HepG2 (cell line): ENCODE results near the gene XPR1. TPM values are rescaled to one million over a fixed set of nuclear protein-coding genes. Genes with fewer than 3 reads are reported as not detected.

Source experiments
- ARID3A ChIP-seq: IDR thresholded peaks from 2 replicates; pipeline ENCODE4 v1.6.1; 2012; ENCODE audit warnings: low read depth, low read length, improper control_type of control experiment
- ARNTL ChIP-seq: sonication (generic); formaldehyde crosslinking; IDR thresholded peaks from 2 replicates; pipeline ENCODE4 v1.4.0; 2020; ENCODE audit warnings: mild to moderate bottlenecking, missing genetic modification reagents
- ASH2L ChIP-seq: fragments of 300-600, 200-600 bp; sonication (generic); IDR thresholded peaks from 2 replicates; pipeline ENCODE4 v1.7.0; 2017; ENCODE audit warnings: low read depth, mild to moderate bottlenecking, moderate library complexity, mixed read lengths, low read length; ENCODE audit not compliant: insufficient read length
- CBFB ChIP-seq: sonication (generic); formaldehyde crosslinking; IDR thresholded peaks from 2 replicates; pipeline ENCODE4 v1.4.0; 2020; ENCODE audit warnings: missing genetic modification reagents
- ESRRA ChIP-seq: sonication (generic); formaldehyde crosslinking; IDR thresholded peaks from 2 replicates; pipeline ENCODE4 v1.5.1; 2020; ENCODE audit warnings: mild to moderate bottlenecking, low read depth, missing genetic modification reagents
- GATAD2A ChIP-seq: IDR thresholded peaks from 2 replicates; pipeline ENCODE4 v1.6.1; 2016
- RARG ChIP-seq: sonication (generic); formaldehyde crosslinking; IDR thresholded peaks from 2 replicates; pipeline ENCODE4 v1.4.0; 2020; ENCODE audit warnings: low read depth, mild to moderate bottlenecking, missing genetic modification reagents
- SALL1 ChIP-seq: sonication (generic); formaldehyde crosslinking; IDR thresholded peaks from 2 replicates; pipeline ENCODE4 v1.8.0; 2022; ENCODE audit warnings: mild to moderate bottlenecking, missing genetic modification reagents
- SKI ChIP-seq: fragments of 450-650 bp; IDR thresholded peaks from one replicate; pipeline ENCODE4 v1.6.1; 2018; ENCODE audit warnings: mild to moderate bottlenecking; ENCODE audit not compliant: partially characterized antibody
- SMARCE1 ChIP-seq: fragments of 450-650 bp; IDR thresholded peaks from 2 replicates; pipeline ENCODE4 v1.6.1; 2017; ENCODE audit warnings: borderline replicate concordance
- SNAPC4 ChIP-seq: sonication (generic); formaldehyde crosslinking; IDR thresholded peaks from 2 replicates; pipeline ENCODE4 v1.4.0; 2020; ENCODE audit warnings: mild to moderate bottlenecking, missing genetic modification reagents
- TBP ChIP-seq: sonication (generic); formaldehyde crosslinking; IDR thresholded peaks from 2 replicates; pipeline ENCODE4 v1.5.0; 2020; ENCODE audit warnings: missing genetic modification reagents
- ZBTB7A ChIP-seq: sonication (generic); formaldehyde crosslinking; IDR thresholded peaks from 2 replicates; pipeline ENCODE4 v1.8.0; 2022; ENCODE audit warnings: mild to moderate bottlenecking, missing genetic modification reagents
- ZGPAT ChIP-seq: IDR thresholded peaks from 2 replicates; pipeline ENCODE4 v1.6.1; 2016; ENCODE audit warnings: mild to moderate bottlenecking
- ZMYM4 ChIP-seq: sonication (generic); formaldehyde crosslinking; IDR thresholded peaks from 2 replicates; pipeline ENCODE4 v1.8.1; 2023; ENCODE audit warnings: mild to moderate bottlenecking, missing genetic modification reagents
- ZNF274 ChIP-seq: sonication (generic); formaldehyde crosslinking; IDR thresholded peaks from 2 replicates; pipeline ENCODE4 v1.5.1; 2020; ENCODE audit warnings: mild to moderate bottlenecking, missing genetic modification reagents
- ZNF510 ChIP-seq: sonication (generic); formaldehyde crosslinking; IDR thresholded peaks from 2 replicates; pipeline ENCODE4 v1.4.0; 2020; ENCODE audit warnings: low read depth, mild to moderate bottlenecking, missing genetic modification reagents
- ZNF563 ChIP-seq: sonication (generic); formaldehyde crosslinking; IDR thresholded peaks from 2 replicates; pipeline ENCODE4 v1.8.0; 2022; ENCODE audit warnings: mild to moderate bottlenecking, moderate library complexity, missing genetic modification reagents
- ZNF781 ChIP-seq: sonication (generic); formaldehyde crosslinking; IDR thresholded peaks from 2 replicates; pipeline ENCODE4 v1.5.1; 2020; ENCODE audit warnings: borderline replicate concordance, mild to moderate bottlenecking, missing genetic modification reagents; ENCODE audit errors: not compliant biosample characterization
- polyA plus RNA-seq, 8 experiments: library from polyadenylated mRNA; depleted of rRNA in 3 of 8; stranded (reverse) in 7 of 8; unstranded in 1 of 8; fragments of >200 nt; fragmentation: Illumina TruSeq in 4 of 8; extraction: Trizol in 4 of 8; gene quantifications; 2 replicates each; pipeline versions ENCODE4 v1.2.1 to v1.2.3, GENCODE V29; 2011 to 2016; ENCODE audit warnings: low read depth in 4 of 8, missing spikeins in 1 of 8, mixed read lengths in 1 of 8; ENCODE audit not compliant: insufficient read depth in 1 of 8
- total RNA-seq, 5 experiments: library from RNA; depleted of rRNA; stranded (reverse); fragments of >200 nt; fragmentation: Illumina TruSeq; extraction: Trizol; gene quantifications; 2 replicates each; pipeline ENCODE4 v1.2.3, GENCODE V29; 2016; ENCODE audit warnings: low read depth in 1 of 5
- TF ChIP-seq, protein P1 (sequence below): sonication (generic); formaldehyde crosslinking; IDR thresholded peaks from 2 replicates; pipeline ENCODE4 v1.4.0; 2020; ENCODE audit warnings: mild to moderate bottlenecking, low read depth, missing genetic modification reagents

The XPR1 gene
- total and polyA plus RNA-seq, 2 of the 13 experiments (the other 11 are each of a cell fraction or from before 2014, with no cell fraction given): 22.3 to 23.6 TPM

DNA sequence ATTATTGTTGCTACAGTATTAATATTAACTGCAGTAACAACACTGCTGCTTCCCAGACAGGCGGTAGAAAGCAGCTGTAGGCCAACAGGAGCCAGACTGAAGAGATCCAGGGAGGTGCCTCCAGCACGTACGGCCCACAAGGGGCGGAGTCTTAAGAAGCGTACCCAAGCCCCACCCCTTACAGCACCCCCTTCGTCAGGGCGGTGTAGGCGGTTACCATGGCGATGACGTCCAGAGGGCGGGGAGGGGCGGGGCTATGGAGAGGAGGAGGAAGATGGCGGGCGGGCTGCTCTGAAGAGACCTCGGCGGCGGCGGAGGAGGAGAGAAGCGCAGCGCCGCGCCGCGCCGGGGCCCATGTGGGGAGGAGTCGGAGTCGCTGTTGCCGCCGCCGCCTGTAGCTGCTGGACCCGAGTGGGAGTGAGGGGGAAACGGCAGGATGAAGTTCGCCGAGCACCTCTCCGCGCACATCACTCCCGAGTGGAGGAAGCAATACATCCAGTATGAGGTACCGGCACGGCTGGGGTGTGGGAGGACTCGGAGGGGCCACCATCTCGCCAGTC, at the start of gene XPR1 (continued):
- TF ChIP-seq ARID3A: no peak; the same call in 1 of the 2 replicates
- TF ChIP-seq ARNTL (CRISPR knock-in tag): no peak
- TF ChIP-seq SALL1 (CRISPR knock-in tag): peak; percentile 68
- no peak for TF ChIP-seq SNAPC4
- TF ChIP-seq ZNF274 (CRISPR knock-in tag): 0 out of 2 replicates have a peak, but pooled peaks have one; percentile 14
- no peak for TF ChIP-seq ESRRA (CRISPR knock-in tag)
- TF ChIP-seq ZMYM4 (CRISPR knock-in tag): peak; percentile 40; the same call in 1 of the 2 replicates
- no peak for TF ChIP-seq RARG (CRISPR knock-in tag)
- 0 out of 2 replicates have a peak, but pooled peaks have one; percentile 25 for TF ChIP-seq CBFB (CRISPR knock-in tag)
- TF ChIP-seq GATAD2A (CRISPR knock-in tag): no peak
- no peak for TF ChIP-seq ZBTB7A (CRISPR knock-in tag)
- TF ChIP-seq, protein P1, sequence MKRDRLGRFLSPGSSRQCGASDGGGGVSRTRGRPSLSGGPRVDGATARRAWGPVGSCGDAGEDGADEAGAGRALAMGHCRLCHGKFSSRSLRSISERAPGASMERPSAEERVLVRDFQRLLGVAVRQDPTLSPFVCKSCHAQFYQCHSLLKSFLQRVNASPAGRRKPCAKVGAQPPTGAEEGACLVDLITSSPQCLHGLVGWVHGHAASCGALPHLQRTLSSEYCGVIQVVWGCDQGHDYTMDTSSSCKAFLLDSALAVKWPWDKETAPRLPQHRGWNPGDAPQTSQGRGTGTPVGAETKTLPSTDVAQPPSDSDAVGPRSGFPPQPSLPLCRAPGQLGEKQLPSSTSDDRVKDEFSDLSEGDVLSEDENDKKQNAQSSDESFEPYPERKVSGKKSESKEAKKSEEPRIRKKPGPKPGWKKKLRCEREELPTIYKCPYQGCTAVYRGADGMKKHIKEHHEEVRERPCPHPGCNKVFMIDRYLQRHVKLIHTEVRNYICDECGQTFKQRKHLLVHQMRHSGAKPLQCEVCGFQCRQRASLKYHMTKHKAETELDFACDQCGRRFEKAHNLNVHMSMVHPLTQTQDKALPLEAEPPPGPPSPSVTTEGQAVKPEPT: 0 out of 2 replicates have a peak, but pooled peaks have one; percentile 30
- no peak for TF ChIP-seq ZNF563 (CRISPR knock-in tag)
- TF ChIP-seq TBP: no peak
- TF ChIP-seq ZNF781 (CRISPR knock-in tag): no peak
- TF ChIP-seq ZGPAT (CRISPR knock-in tag): no peak
- peak; percentile 9 for TF ChIP-seq SKI
- no peak for TF ChIP-seq SMARCE1
- TF ChIP-seq ASH2L: peak; percentile 86
- TF ChIP-seq ZNF510 (CRISPR knock-in tag): no peak
